NK-92 (cell line): ENCODE results near the gene TOP2B.

Experiments
- DNase-seq: peaks from one replicate; lab custom pipeline; 2025; ENCODE audit not compliant: unreplicated experiment; lab: John Stamatoyannopoulos, UW

TOP2B gene

DNA sequence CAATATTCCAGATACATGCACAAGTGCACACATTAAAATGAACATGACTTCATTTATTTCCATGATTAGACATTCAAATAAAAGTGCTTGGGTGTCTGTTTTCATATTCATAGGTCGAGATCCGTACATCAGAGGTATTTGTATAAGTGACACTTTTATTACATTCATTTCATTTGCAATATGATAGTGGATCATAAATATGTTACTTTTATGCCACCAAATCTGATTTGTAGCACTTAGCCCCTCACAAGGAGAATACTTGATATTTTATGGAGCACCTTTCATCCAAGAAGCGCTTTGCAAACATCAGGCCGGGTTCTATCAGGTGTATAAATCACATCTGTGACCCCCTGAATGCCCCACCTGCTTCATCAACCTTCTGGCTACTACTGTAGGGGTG, 100.6 kb downstream of the TOP2B start:
- no peak for DNase-seq

DNA sequence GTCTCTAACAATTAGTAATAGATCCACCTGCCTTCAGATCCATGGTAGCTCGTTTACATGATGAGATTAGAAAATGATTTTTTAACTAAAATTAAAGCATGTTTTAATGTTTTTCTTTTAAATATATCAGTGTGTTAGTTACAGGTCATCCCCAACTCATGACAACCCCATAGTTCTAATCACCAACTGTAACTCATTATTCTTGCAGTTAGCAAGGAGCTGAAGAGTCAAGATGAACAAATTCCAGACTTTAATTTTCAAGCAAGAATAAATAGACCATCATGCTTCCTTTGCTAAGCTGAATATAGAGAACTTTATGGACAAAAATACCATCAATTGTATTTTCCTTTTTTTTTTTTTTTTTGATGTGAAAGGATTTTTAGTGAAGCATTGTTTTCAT, 101.1 kb downstream of the TOP2B start:
- DNase-seq: no peak

DNA sequence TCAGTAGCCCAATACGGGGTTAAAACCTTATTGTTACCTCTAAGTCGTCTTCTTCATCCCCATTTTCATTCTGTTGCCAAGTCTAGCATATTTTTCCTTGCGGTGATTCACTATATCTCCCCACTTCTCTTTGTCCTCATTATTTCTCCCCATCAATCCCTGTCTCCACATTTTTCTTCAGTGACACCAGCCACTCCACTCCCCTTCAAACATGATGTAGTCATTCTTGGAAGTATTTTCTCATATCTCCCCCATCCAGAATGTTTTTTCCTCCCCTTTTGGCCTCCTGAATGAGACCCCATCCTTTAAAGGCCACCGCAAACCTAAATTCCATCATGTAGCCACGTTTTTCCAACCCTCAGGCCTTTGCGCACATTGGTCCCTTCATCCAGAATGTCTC, 105.9 kb downstream of the TOP2B start:
- DNase-seq: no peak

DNA sequence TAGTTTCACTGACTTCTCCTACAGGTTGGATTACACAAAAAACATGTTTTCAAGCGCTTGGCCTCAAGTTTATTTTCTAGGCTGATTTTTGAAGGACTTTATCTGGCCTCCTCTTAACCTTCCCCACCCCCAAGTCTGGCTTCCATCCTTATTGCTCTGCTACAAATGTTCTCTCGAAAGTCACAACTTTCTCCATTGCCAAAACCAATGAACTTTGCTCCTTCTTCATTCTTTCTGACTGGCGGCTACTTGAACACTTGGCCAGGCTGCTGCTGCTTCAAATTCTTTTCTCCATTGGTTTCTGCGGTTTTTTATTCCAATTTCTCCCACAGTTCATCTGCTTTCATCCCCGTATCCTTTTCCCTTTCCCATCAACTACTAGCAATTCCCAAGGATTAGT, 106.6 kb downstream of the TOP2B start:
- no peak for DNase-seq

DNA sequence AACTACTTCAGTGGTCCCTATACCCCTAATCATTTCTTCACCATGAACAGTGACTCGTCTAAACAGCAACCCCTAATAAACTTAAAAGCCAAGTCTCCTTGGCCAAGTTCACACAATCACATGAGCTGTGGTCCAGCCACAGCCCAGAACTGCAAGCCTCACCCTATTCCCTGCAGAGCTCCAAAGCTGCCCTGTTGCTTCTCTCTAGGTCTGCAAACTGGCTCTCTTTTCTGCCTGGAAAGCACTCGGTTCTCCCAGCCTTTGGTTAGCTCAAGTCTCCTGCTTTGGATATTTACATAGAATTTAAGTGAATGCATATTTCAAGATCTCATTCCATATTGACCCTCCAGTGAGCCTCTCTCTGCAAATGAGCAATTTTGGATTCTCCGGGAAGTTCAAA, 107.0 kb downstream of the TOP2B start:
- DNase-seq: no peak

DNA sequence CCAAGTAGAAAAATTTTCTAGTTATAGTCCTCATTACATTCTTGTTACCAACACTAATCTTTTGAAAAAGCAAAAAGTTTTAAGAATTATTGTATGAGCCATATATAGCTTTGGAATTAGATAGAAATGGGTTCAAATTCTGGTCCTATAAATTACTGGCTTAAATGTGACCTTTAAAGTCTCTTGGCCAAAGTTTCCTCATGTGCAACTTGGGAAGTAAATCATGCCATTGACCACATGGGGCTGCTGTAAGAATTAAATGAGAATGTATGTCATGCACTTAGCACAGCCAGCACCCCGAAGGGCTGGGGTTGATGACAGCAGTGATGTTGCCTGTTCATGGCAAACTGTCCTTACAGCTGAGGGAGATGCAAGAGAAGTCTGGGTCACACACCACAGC, 108.3 kb downstream of the TOP2B start:
- no peak for DNase-seq

DNA sequence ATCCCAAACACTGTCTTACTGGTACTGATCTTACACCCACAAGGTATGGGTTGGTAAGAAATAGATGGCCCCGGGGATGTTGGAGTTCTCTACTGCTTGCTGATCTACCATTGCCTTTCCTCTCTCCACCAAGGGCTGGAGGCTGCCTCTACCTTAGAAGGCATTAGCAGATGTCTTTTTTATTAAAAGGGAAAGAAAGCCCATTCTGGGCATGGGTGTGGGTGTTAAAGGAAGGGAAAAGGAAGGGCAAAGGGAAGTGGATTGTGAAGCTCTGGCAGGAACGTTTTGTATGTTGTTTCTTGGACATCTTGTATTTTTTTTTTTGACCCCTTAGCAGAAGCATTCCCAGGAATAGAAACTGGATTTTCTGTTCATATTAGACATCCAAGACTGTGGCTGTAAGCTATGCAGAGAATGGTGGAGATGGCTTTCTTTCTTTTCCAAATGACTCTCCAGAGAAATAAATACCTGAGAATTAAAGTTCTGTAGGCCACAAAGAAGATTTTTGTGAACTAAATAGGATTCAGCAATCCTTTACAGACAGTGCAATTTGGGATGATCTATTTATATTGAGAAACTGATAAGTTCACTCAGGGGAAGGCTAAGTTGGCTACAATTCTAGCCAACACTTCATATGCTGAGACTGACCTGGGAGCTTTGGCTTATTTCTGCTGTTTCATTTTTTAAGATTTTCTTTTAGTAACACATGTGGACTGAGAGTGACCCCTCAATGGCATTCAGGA, 108.8 kb downstream of the TOP2B start:
- no peak for DNase-seq

DNA sequence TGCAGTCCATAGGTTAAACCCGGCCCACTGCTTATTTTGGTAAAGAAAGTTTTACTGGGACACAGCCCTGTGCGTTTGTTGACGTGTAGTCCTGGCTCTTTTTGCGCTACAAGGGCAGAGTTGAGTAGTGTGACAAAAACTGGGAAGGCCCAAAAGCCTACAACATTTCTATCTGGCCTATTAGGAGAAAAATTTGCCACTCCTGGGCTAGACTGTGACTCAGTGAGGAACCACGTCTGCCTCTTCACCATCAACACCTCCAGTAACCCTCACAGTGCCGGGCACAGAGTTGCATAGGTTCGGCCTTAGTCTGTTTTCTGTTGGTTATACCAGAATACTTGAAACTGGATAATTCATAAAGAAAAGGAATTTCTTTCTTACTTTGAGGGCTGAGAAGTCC, 110.3 kb downstream of the TOP2B start:
- DNase-seq: no peak

DNA sequence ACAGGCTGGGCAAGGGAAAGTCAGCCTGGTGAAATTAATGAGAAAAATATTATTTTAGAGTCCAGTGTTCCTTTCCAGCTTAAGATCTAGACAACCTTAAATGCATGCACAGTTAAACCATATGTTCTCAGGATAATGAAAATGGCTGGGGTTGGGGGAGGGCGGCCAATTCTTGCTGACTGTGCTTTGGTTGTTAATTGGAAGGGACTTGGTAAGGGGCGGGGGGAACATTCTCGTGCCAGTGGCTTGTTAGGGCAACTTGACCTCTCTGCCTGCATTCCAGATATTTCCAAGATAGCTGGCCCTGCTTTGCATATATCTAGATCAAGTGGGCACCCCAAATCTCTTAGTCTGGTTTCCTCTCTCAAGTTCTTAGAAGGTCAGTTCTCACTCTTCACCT, 112.5 kb downstream of the TOP2B start:
- no peak for DNase-seq

DNA sequence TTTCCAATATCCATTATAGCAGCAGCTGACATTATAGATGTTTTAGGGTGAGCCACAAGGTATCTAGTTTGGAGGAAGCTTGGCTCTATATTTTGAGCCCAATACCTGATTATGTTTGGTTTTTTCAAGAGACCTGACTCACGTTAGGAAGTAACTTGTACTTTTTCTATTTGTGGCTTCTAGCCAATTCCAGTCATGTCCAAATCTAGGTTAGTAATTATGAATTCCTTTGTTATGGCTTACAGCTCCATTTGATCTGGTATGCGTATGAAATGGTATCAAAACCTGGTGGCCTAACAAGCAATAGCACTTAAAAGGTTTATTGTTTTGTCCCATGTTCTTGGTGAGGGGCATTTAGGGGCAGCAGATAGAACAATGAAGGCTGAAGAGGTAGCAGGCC, 115.9 kb downstream of the TOP2B start:
- no peak for DNase-seq

DNA sequence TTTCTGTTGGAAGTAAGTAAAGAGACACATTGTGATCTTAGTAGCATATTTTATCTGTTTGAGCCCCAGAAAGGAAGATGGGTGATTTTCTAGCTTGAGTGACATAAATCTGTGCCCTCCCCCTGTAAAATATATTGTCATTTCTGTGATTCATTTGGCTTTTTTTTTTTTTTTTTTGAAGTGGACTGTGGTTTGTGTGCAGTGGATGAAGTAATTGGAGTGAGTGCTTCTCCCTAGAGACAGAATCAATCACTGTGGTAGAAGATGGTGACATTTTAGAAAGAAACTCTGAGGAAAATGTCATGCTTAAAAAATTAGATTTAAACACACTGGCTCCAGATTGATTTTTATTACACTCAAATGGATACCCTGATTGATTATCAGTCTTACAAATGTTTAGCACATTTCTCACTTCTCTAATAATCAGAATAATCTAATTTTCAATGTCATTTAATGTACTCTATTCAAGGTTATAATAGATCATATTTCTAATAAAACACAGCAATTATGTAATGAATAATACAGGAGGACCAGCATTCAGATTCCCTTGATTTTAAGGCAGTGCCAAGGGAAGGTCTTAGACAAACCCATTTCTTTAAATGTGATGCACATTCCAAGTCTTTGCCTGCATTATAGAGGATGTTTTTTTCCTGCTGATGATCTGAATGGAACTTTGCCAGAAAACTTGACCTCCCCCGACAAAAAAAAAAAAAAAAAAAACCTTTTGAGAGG, 116.6 kb downstream of the TOP2B start:
- no peak for DNase-seq
